ENCODE data around the gene CELA2A. TPM values are rescaled to one million over a fixed set of nuclear protein-coding genes. Genes with fewer than 3 reads are reported as not detected.
"Not testable (repeated sequence)": the region's sequence is repeated elsewhere in the genome, so short reads cannot be mapped to it uniquely, and the experiment has no call there.

CELA2A gene
- total RNA-seq, 4 donors from 2014 or later = 0.42 to 9.3 (median 1.5) TPM

GRCh38 chr1:15472587-15472986, 16.1 kb downstream of the CELA2A start:
- 81 to 82% methylated on average over 11 of the region's 11 CpGs for WGBS, 2 donors
- Histone ChIP-seq H3K36me3 (no peaks in the 10 kb centered on the region), H3K4me1 (no peaks in the 10 kb centered on the region), H3K4me3 (no peak overlapping the region), H3K9me3 (peaks cover 0 to 13% (median 0%) of the 10 kb centered on the region in 4 donors), H3K27me3 (no peaks in the 10 kb centered on the region), H3K27ac (no peak overlapping the region)
- DNase-seq (ENCODE audit: low spot score in 2 of 2) = no peak
- TF ChIP-seq EP300 (IDR thresholded peaks at IDR 0.05) (no peak), CTCF (IDR thresholded peaks at IDR 0.05) (no peak), POLR2A (IDR thresholded peaks at IDR 0.05) (no peak)

- TF ChIP-seq CTCF (IDR thresholded peaks at IDR 0.05) (no peak), POLR2A (IDR thresholded peaks at IDR 0.05) (no peak)
- no peaks in the 10 kb centered on the region for H3K4me1 ChIP-seq
- DNase-seq (ENCODE audit: low spot score in 2 of 2) = no peak
- no peak within 1 kb of the TSS for H3K27ac ChIP-seq
- no peak within 1 kb of the TSS for H3K4me3 ChIP-seq
- H3K9me3 ChIP-seq = peaks cover 0 to 4% (median 0%) of the 10 kb centered on the region in 4 donors
- H3K27me3 ChIP-seq = no peaks in the 10 kb centered on the region
- 66 to 68% methylated on average over 5 of the region's 5 CpGs for WGBS, 2 donors
- H3K36me3 ChIP-seq = no peaks in the 10 kb centered on the region
These were observed 19.3 kb downstream of the CELA2A start, which contains the start of gene CELA2B for GRCh38 chr1:15475752-15476314. CELA2B (plus strand) TSS chr1:15476104; CDS start chr1:15476126, 22 bp downstream.

GRCh38 chr1:15476927-15477326, 20.4 kb downstream of the CELA2A start:
- Histone ChIP-seq H3K36me3 (no peaks in the 10 kb centered on the region), H3K4me1 (no peaks in the 10 kb centered on the region), H3K9me3 (no peaks in the 10 kb centered on the region), H3K4me3 (no peak overlapping the region), H3K27me3 (no peaks in the 10 kb centered on the region), H3K27ac (no peak overlapping the region)
- DNase-seq (ENCODE audit: low spot score in 2 of 2) = no peak
- WGBS, 2 donors = 89 to 95% methylated on average over 3 of the region's 3 CpGs
- TF ChIP-seq EP300 (IDR thresholded peaks at IDR 0.05) = no peak
- no peak for TF ChIP-seq POLR2A (IDR thresholded peaks at IDR 0.05)
- no peak for TF ChIP-seq CTCF (IDR thresholded peaks at IDR 0.05)

GRCh38 chr1:15477646-15478212, 21.2 kb downstream of the CELA2A start:
- H3K9me3 ChIP-seq = no peaks in the 10 kb centered on the region
- no peak overlapping the region for H3K27ac ChIP-seq
- H3K4me1 ChIP-seq = no peaks in the 10 kb centered on the region
- no peaks in the 10 kb centered on the region for H3K36me3 ChIP-seq
- 81 to 86% methylated on average over 5 of the region's 5 CpGs for WGBS, 2 donors
- DNase-seq (ENCODE audit: low spot score in 2 of 2) = no peak
- no peak for TF ChIP-seq CTCF (IDR thresholded peaks at IDR 0.05)
- no peak for TF ChIP-seq EP300 (IDR thresholded peaks at IDR 0.05)
- TF ChIP-seq POLR2A (IDR thresholded peaks at IDR 0.05) = no peak
- H3K27me3 ChIP-seq = no peaks in the 10 kb centered on the region
- H3K4me3 ChIP-seq = no peak overlapping the region

GRCh38 chr1:15479654-15480347, 23.3 kb downstream of the CELA2A start:
- Histone ChIP-seq H3K27me3 (no peaks in the 10 kb centered on the region), H3K27ac (no peak overlapping the region), H3K9me3 (no peaks in the 10 kb centered on the region), H3K36me3 (peaks cover 0 to 10% (median 0%) of the 10 kb centered on the region in 3 donors), H3K4me3 (no peak overlapping the region), H3K4me1 (no peaks in the 10 kb centered on the region)
- no peak for DNase-seq (ENCODE audit: low spot score in 2 of 2)
- WGBS, 2 donors = 92% methylated on average over 11 of the region's 11 CpGs
- TF ChIP-seq POLR2A (IDR thresholded peaks at IDR 0.05) = no peak
- TF ChIP-seq CTCF (IDR thresholded peaks at IDR 0.05) = no peak
- TF ChIP-seq EP300 (IDR thresholded peaks at IDR 0.05) = no peak

- WGBS, 2 donors = 82 to 88% methylated on average over 6 of the region's 6 CpGs
- H3K4me1 ChIP-seq; H3K27ac ChIP-seq; H3K4me3 ChIP-seq; DNase-seq (ENCODE audit: low spot score in 2 of 2); H3K27me3 ChIP-seq; H3K9me3 ChIP-seq: not testable (repeated sequence)
- peaks cover 0 to 35% (median 0%) of the 10 kb centered on the region in 3 donors for H3K36me3 ChIP-seq
These were observed 25.9 kb downstream of the CELA2A start for GRCh38 chr1:15482455-15482854.

GRCh38 chr1:15482983-15483543, 26.5 kb downstream of the CELA2A start:
- H3K9me3 ChIP-seq; DNase-seq (ENCODE audit: low spot score in 2 of 2): not testable (repeated sequence)
- 75 to 88% methylated on average over 16 of the region's 16 CpGs for WGBS, 2 donors

More at GRCh38 chr1:15482983-15483543, 26.5 kb downstream of the CELA2A start:
- H3K27me3 ChIP-seq, H3K4me3 ChIP-seq, H3K4me1 ChIP-seq, H3K27ac ChIP-seq: not testable (repeated sequence)
- H3K36me3 ChIP-seq = peaks cover 0 to 41% (median 0%) of the 10 kb centered on the region in 3 donors

All from tibial nerve (tissue), 4 donors.